HG02885 (cell line): ENCODE data around the gene SYCP3.

Source experiments
- ATAC-seq: cut with Tn5 transposase; IDR thresholded peaks from one replicate; pipeline ENCODE4 v1.9.1; 2021; ENCODE audit warnings: mild to moderate bottlenecking; ENCODE audit not compliant: unreplicated experiment, poor library complexity

Gene SYCP3

GRCh38 chr12:101738920-101739665 is at the start of gene SYCP3:
Gene SYCP3, minus strand, starts transcription at chr12:101739462. Its CDS starts 1,527 bp downstream, at chr12:101737935.
- ATAC-seq: no peak

GRCh38 chr12:101785671-101786070 is 46.4 kb upstream of the SYCP3 start:
- no peak for ATAC-seq

- ATAC-seq: no peak
These were observed 45.1 kb upstream of the SYCP3 start for GRCh38 chr12:101784376-101784775.

GRCh38 chr12:101783838-101784237 is 44.6 kb upstream of the SYCP3 start:
- no peak for ATAC-seq

GRCh38 chr12:101783150-101783549 is 43.9 kb upstream of the SYCP3 start:
- ATAC-seq: no peak

- no peak for ATAC-seq
These were observed 43.0 kb upstream of the SYCP3 start for GRCh38 chr12:101782273-101782731.

GRCh38 chr12:101781834-101782233 is 42.6 kb upstream of the SYCP3 start:
- no peak for ATAC-seq

- no peak for ATAC-seq
These were observed 41.3 kb upstream of the SYCP3 start for GRCh38 chr12:101780599-101780998.

- ATAC-seq: no peak
These were observed 40.4 kb upstream of the SYCP3 start for GRCh38 chr12:101779626-101780025.

- ATAC-seq: no peak
These were observed 39.9 kb upstream of the SYCP3 start for GRCh38 chr12:101779200-101779599.

- ATAC-seq: no peak
These were observed 38.7 kb upstream of the SYCP3 start for GRCh38 chr12:101777978-101778377.

GRCh38 chr12:101777485-101777884 is 38.2 kb upstream of the SYCP3 start:
- no peak for ATAC-seq

GRCh38 chr12:101775816-101776215 is 36.6 kb upstream of the SYCP3 start:
- ATAC-seq: no peak

- ATAC-seq: peak; percentile 80
These were observed 34.4 kb upstream of the SYCP3 start for GRCh38 chr12:101773650-101774162.

- ATAC-seq: no peak
These were observed 32.9 kb upstream of the SYCP3 start for GRCh38 chr12:101772012-101772775.

GRCh38 chr12:101769865-101770264 is 30.6 kb upstream of the SYCP3 start:
- ATAC-seq: no peak

GRCh38 chr12:101768781-101769180 is 29.5 kb upstream of the SYCP3 start:
- ATAC-seq: no peak

- no peak for ATAC-seq
These were observed 28.3 kb upstream of the SYCP3 start for GRCh38 chr12:101767537-101767936.

GRCh38 chr12:101764051-101764792 is 25.0 kb upstream of the SYCP3 start:
- ATAC-seq: no peak

- ATAC-seq: no peak
These were observed 24.1 kb upstream of the SYCP3 start for GRCh38 chr12:101763246-101763931.
